ENCODE results near the gene RASGRP4.

Gene RASGRP4

GRCh38 chr19:38386300-38386970, 39.6 kb downstream of the RASGRP4 start:
- no peak for DNase-seq (ENCODE audit: low read depth)
- TF ChIP-seq MYC (IDR thresholded peaks at IDR 0.05; ENCODE audit: low read depth, low read length) = no peak
- no peak for TF ChIP-seq CTCF (IDR thresholded peaks at IDR 0.05; ENCODE audit: low read depth, low read length)
- no peak for TF ChIP-seq POLR2A (IDR thresholded peaks at IDR 0.05; ENCODE audit: extremely low read depth, insufficient read length)
- no peak for TF ChIP-seq MAX (IDR thresholded peaks at IDR 0.05; ENCODE audit: low read depth, low read length)
- H3K4me3 ChIP-seq (ENCODE audit: low read depth, low read length) = no peak overlapping the region

- no peak for TF ChIP-seq MAX (IDR thresholded peaks at IDR 0.05; ENCODE audit: low read depth, low read length)
- no peak for TF ChIP-seq MYC (IDR thresholded peaks at IDR 0.05; ENCODE audit: low read depth, low read length)
- no peak for TF ChIP-seq POLR2A (IDR thresholded peaks at IDR 0.05; ENCODE audit: extremely low read depth, insufficient read length)
- TF ChIP-seq CTCF (IDR thresholded peaks at IDR 0.05; ENCODE audit: low read depth, low read length) = no peak
- H3K4me3 ChIP-seq (ENCODE audit: low read depth, low read length) = no peak overlapping the region
- DNase-seq (ENCODE audit: low read depth) = no peak
Measured at GRCh38 chr19:38385804-38386257, 40.2 kb downstream of the RASGRP4 start.

- H3K4me3 ChIP-seq (ENCODE audit: low read depth, low read length) = no peak overlapping the region
- TF ChIP-seq MYC (IDR thresholded peaks at IDR 0.05; ENCODE audit: low read depth, low read length) (no peak), CTCF (IDR thresholded peaks at IDR 0.05; ENCODE audit: low read depth, low read length) (no peak), POLR2A (IDR thresholded peaks at IDR 0.05; ENCODE audit: extremely low read depth, insufficient read length) (no peak), MAX (IDR thresholded peaks at IDR 0.05; ENCODE audit: low read depth, low read length) (no peak)
- DNase-seq (ENCODE audit: low read depth) = no peak
Measured at GRCh38 chr19:38385057-38385803, 40.8 kb downstream of the RASGRP4 start.

- no peak overlapping the region for H3K4me3 ChIP-seq (ENCODE audit: low read depth, low read length)
- DNase-seq (ENCODE audit: low read depth) = no peak
- TF ChIP-seq MYC (IDR thresholded peaks at IDR 0.05; ENCODE audit: low read depth, low read length) = no peak
- TF ChIP-seq CTCF (IDR thresholded peaks at IDR 0.05; ENCODE audit: low read depth, low read length) = no peak
- TF ChIP-seq MAX (IDR thresholded peaks at IDR 0.05; ENCODE audit: low read depth, low read length) = no peak
- no peak for TF ChIP-seq POLR2A (IDR thresholded peaks at IDR 0.05; ENCODE audit: extremely low read depth, insufficient read length)
Measured at GRCh38 chr19:38384209-38385027, 41.6 kb downstream of the RASGRP4 start.

- H3K4me3 ChIP-seq (ENCODE audit: low read depth, low read length) = no peak overlapping the region
- DNase-seq (ENCODE audit: low read depth) = no peak
- TF ChIP-seq POLR2A (IDR thresholded peaks at IDR 0.05; ENCODE audit: extremely low read depth, insufficient read length) (no peak), MAX (IDR thresholded peaks at IDR 0.05; ENCODE audit: low read depth, low read length) (no peak), CTCF (IDR thresholded peaks at IDR 0.05; ENCODE audit: low read depth, low read length) (no peak), MYC (IDR thresholded peaks at IDR 0.05; ENCODE audit: low read depth, low read length) (no peak)
Measured at GRCh38 chr19:38383743-38384142, 42.3 kb downstream of the RASGRP4 start.
